H1 (cell line): ENCODE measurements around the gene LAMA4. TPM values are rescaled to one million over a fixed set of nuclear protein-coding genes. Genes with fewer than 3 reads are reported as not detected.

ENCODE experiments used
- CTCF ChIA-PET: fragments of 300-600 bp; sonication (Branson Sonifier 250); formaldehyde crosslinking; loops from one replicate; lab custom pipeline; 2021; ENCODE audit not compliant: partially characterized antibody; lab: Charles Lee
- POLR2A ChIA-PET: fragments of 300-600 bp; sonication (Branson Sonifier 250); formaldehyde crosslinking; loops from one replicate; lab custom pipeline; 2021; ENCODE audit warnings: inconsistent platforms; ENCODE audit not compliant: partially characterized antibody; lab: Charles Lee
- DNase-seq, 2 experiments: peaks; one replicate each; pipeline versions ENCODE4 v3.0.0 to v3.0.0-alpha.2; 2010 to 2022; ENCODE audit warnings: low spot score in 2 of 2, low read depth in 1 of 2, mixed read lengths in 1 of 2
- FAIRE-seq: peaks from 2 replicates; lab custom pipeline; 2011; peaks lifted over from hg19 to GRCh38; lab: Jason Lieb, UNC
- H2AFZ ChIP-seq: 2 replicates; pipeline ENCODE4 v1.8.1; 2012; ENCODE audit warnings: low read length, inconsistent platforms
- H2AK5ac ChIP-seq: 2 replicates; pipeline ENCODE4 v1.6.1; 2013; ENCODE audit warnings: low read depth, low read length
- H2BK120ac ChIP-seq: replicated peaks from 2 replicates; pipeline ENCODE3; 2013; ENCODE audit warnings: low read depth, low read length, inconsistent platforms
- H2BK12ac ChIP-seq: 2 replicates; pipeline ENCODE4 v1.6.1; 2013; ENCODE audit warnings: low read depth, low read length
- H2BK15ac ChIP-seq: 2 replicates; pipeline ENCODE4 v1.6.1; 2013; ENCODE audit warnings: low read length
- H2BK20ac ChIP-seq: 2 replicates; pipeline ENCODE4 v1.6.1; 2013; ENCODE audit warnings: low read length
- H2BK5ac ChIP-seq: 2 replicates; pipeline ENCODE4 v1.6.1; 2013; ENCODE audit warnings: low read depth, low read length
- H3K14ac ChIP-seq: 2 replicates; pipeline ENCODE4 v1.6.1; 2013; ENCODE audit warnings: inconsistent platforms; ENCODE audit not compliant: insufficient read length
- H3K18ac ChIP-seq: 2 replicates; pipeline ENCODE4 v1.6.1; 2013; ENCODE audit warnings: low read length; ENCODE audit errors: extremely low read depth
- H3K23ac ChIP-seq: 2 replicates; pipeline ENCODE4 v1.6.1; 2013; ENCODE audit warnings: inconsistent platforms; ENCODE audit not compliant: insufficient read length
- H3K23me2 ChIP-seq: 2 replicates; pipeline ENCODE4 v1.6.1; 2013; ENCODE audit warnings: low read depth, low read length
- H3K27ac ChIP-seq: 2 replicates; pipeline ENCODE4 v1.6.1; 2011; ENCODE audit warnings: low read depth, low read length, inconsistent platforms
- H3K27me3 ChIP-seq, 4 experiments: replicated peaks in 1 of 4; 1 replicate in 1 of 4; 2 replicates in 3 of 4; pipeline versions ENCODE4 v1.6.1 to v1.8.1; 2011 to 2013; ENCODE audit warnings: low read length in 3 of 4, mild to moderate bottlenecking in 3 of 4, inconsistent platforms in 2 of 4, mixed read lengths in 2 of 4, moderate library complexity in 1 of 4; ENCODE audit not compliant: control insufficient read depth in 3 of 4, insufficient read depth in 3 of 4; ENCODE audit errors: extremely low read depth in 1 of 4
- H3K36me3 ChIP-seq, 4 experiments: 2 replicates each; pipeline versions ENCODE4 v1.6.1 to v1.8.1; 2011 to 2013; ENCODE audit warnings: mild to moderate bottlenecking in 4 of 4, low read length in 3 of 4, moderate library complexity in 2 of 4, control low read depth in 1 of 4, inconsistent platforms in 1 of 4; ENCODE audit not compliant: insufficient read depth in 4 of 4, control insufficient read depth in 2 of 4
- H3K4ac ChIP-seq: replicated peaks from 2 replicates; pipeline ENCODE3; 2013; ENCODE audit warnings: low read length, low read depth, mixed read lengths, inconsistent platforms; ENCODE audit not compliant: insufficient read length
- H3K4me1 ChIP-seq, 4 experiments: replicated peaks in 1 of 4; 1 replicate in 1 of 4; 2 replicates in 3 of 4; pipeline versions ENCODE4 v1.6.1 to v1.8.1; 2011 to 2013; ENCODE audit warnings: low read length in 3 of 4, inconsistent platforms in 2 of 4, mixed read lengths in 1 of 4; ENCODE audit not compliant: insufficient read depth in 4 of 4, control insufficient read depth in 3 of 4
- H3K4me2 ChIP-seq, 2 experiments: 2 replicates each; pipeline versions ENCODE4 v1.6.1 to v1.8.1; 2011 to 2013; ENCODE audit warnings: low read depth in 2 of 2, low read length in 2 of 2, control low read depth in 1 of 2, inconsistent platforms in 1 of 2, mild to moderate bottlenecking in 1 of 2; ENCODE audit not compliant: insufficient read depth in 1 of 2
- H3K4me3 ChIP-seq, 4 experiments: fragments of 200-600, 300-600 bp in 1 of 4; sonication (generic), shearing (Covaris generic), sonication (Bioruptor Twin) in 1 of 4; 2 replicates each; pipeline versions ENCODE4 v1.5.1 to v1.8.1; 2011 to 2016; ENCODE audit warnings: low read length in 4 of 4, low read depth in 3 of 4, control low read depth in 2 of 4, inconsistent platforms in 2 of 4, mild to moderate bottlenecking in 2 of 4, mixed read lengths in 1 of 4, moderate library complexity in 1 of 4; ENCODE audit not compliant: insufficient read depth in 2 of 4; ENCODE audit errors: extremely low read depth in 1 of 4
- H3K56ac ChIP-seq: replicated peaks from 2 replicates; pipeline ENCODE3; 2013; ENCODE audit warnings: low read depth, mild to moderate bottlenecking, mixed read lengths, low read length, inconsistent platforms; ENCODE audit not compliant: insufficient read length
- H3K79me1 ChIP-seq: 2 replicates; pipeline ENCODE4 v1.6.1; 2013; ENCODE audit warnings: low read depth, low read length, control low read depth
- H3K79me2 ChIP-seq, 2 experiments: 2 replicates each; pipeline versions ENCODE4 v1.6.1 to v1.8.1; 2012 to 2013; ENCODE audit warnings: low read length in 2 of 2, mild to moderate bottlenecking in 2 of 2, inconsistent platforms in 1 of 2; ENCODE audit not compliant: insufficient read depth in 2 of 2, control insufficient read depth in 1 of 2
- H3K9ac ChIP-seq, 4 experiments: replicated peaks in 1 of 4; 1 replicate in 1 of 4; 2 replicates in 3 of 4; pipeline versions ENCODE4 v1.6.1 to v1.8.1; 2011 to 2013; ENCODE audit warnings: low read depth in 3 of 4, low read length in 3 of 4, control low read depth in 2 of 4, mild to moderate bottlenecking in 2 of 4, moderate library complexity in 2 of 4, inconsistent platforms in 1 of 4; ENCODE audit errors: extremely low read depth in 1 of 4
- H3K9me3 ChIP-seq, 2 experiments: 2 replicates each; pipeline versions ENCODE4 v1.6.1 to v1.8.1; 2012 to 2013; ENCODE audit warnings: mild to moderate bottlenecking in 2 of 2, moderate library complexity in 2 of 2, control low read depth in 1 of 2, inconsistent platforms in 1 of 2, low read depth in 1 of 2, low read length in 1 of 2, mixed read lengths in 1 of 2; ENCODE audit not compliant: insufficient read depth in 2 of 2
- H4K20me1 ChIP-seq, 2 experiments: replicated peaks in 1 of 2; 2 replicates each; pipeline versions ENCODE3 to v1.8.1; 2011 to 2013; ENCODE audit warnings: inconsistent platforms in 2 of 2, low read length in 2 of 2, mild to moderate bottlenecking in 1 of 2; ENCODE audit not compliant: insufficient read depth in 2 of 2, control insufficient read depth in 1 of 2
- H4K5ac ChIP-seq: 2 replicates; pipeline ENCODE4 v1.6.1; 2013; ENCODE audit warnings: low read length, low read depth, mixed read lengths, inconsistent platforms; ENCODE audit not compliant: insufficient read length
- H4K8ac ChIP-seq: 2 replicates; pipeline ENCODE4 v1.8.0; 2013; ENCODE audit warnings: mild to moderate bottlenecking, moderate library complexity, low read length, inconsistent platforms; ENCODE audit not compliant: insufficient read depth; ENCODE audit errors: extremely low read depth
- H4K91ac ChIP-seq: replicated peaks from 2 replicates; pipeline ENCODE3; 2013; ENCODE audit warnings: low read length, mixed read lengths, inconsistent platforms; ENCODE audit not compliant: insufficient read length
- CEBPB ChIP-seq: IDR thresholded peaks from 2 replicates; pipeline ENCODE4 v1.6.1; 2012; ENCODE audit warnings: low read depth, low read length
- NRF1 ChIP-seq: IDR thresholded peaks from 2 replicates; pipeline ENCODE4 v1.6.1; 2011; ENCODE audit warnings: mild to moderate bottlenecking, low read depth, low read length, improper control_type of control experiment
- RBBP5 ChIP-seq: IDR thresholded peaks from 2 replicates; pipeline ENCODE4 v1.7.1; 2012; ENCODE audit warnings: low read depth, mild to moderate bottlenecking, inconsistent platforms, low read length, moderate library complexity, borderline replicate concordance
- SRF ChIP-seq: IDR thresholded peaks from 2 replicates; pipeline ENCODE4 v1.6.1; 2011; ENCODE audit warnings: mild to moderate bottlenecking, low read depth, low read length, moderate library complexity
- TEAD4 ChIP-seq: IDR thresholded peaks from 2 replicates; pipeline ENCODE4 v1.6.1; 2012; ENCODE audit warnings: low read depth, low read length, inconsistent platforms, mixed read lengths
- WGBS, 2 experiments: shearing (Covaris generic) in 1 of 2; methylation state at CpG; one replicate each; pipeline versions ENCODE4 v1.1.6 to v1.1.7; 2013 to 2015; ENCODE audit warnings: low lambda C conversion rate in 2 of 2, mixed read lengths in 2 of 2, inconsistent platforms in 1 of 2, low coverage in 1 of 2, missing lambda C conversion rate in 1 of 2; ENCODE audit not compliant: insufficient replicate concordance in 2 of 2, insufficient coverage in 1 of 2, insufficient read length in 1 of 2; ENCODE audit errors: extremely low coverage in 1 of 2, missing lambda C conversion rate in 1 of 2; 5-methylcytosine and 5-hydroxymethylcytosine counted together
- polyA plus RNA-seq, 7 experiments: library from polyadenylated mRNA; depleted of rRNA in 3 of 7; stranded (reverse) in 5 of 7; unstranded in 2 of 7; fragments of >200 nt in 5 of 7; fragments of 200-250 nt in 2 of 7; gene quantifications; 1 replicate in 5 of 7; 2 replicates in 1 of 7; 4 replicates in 1 of 7; pipeline versions ENCODE4 v1.2.1 to v1.2.3, GENCODE V29; 2011 to 2013; ENCODE audit warnings: missing spikeins in 2 of 7, mixed read lengths in 2 of 7
- total RNA-seq: library from RNA; stranded (reverse); fragmentation: NEBNext Ultra II Directional; extraction: Animal tissue kit (Norgen Biotek cat#: 25700); gene quantifications from 2 replicates; pipeline ENCODE4 v1.2.1, GENCODE V29; 2021

LAMA4 gene
- total and polyA plus RNA-seq, 2 of the 8 experiments (the other 6 are each of a cell fraction or from before 2014, with no cell fraction given) = 0.95 to 1.5 TPM

- no peaks in the 10 kb centered on the region for H3K36me3 ChIP-seq
- no peaks in the 10 kb centered on the region for H3K79me2 ChIP-seq
- ChIA-PET POLR2A (no interaction called here), CTCF (interaction anchor here (1.0 to 3.8 kb wide), 4 partner anchors 9 to 112 kb away, joined by 3 to 23 read pairs (median 4); no protein-coding TSS in a partner anchor)
- H4K5ac ChIP-seq = no peak overlapping the region
- H3K56ac ChIP-seq = no peak overlapping the region
- no peak overlapping the region for H4K91ac ChIP-seq
- H4K8ac ChIP-seq = no peak overlapping the region
- no peak for FAIRE-seq
- WGBS, 2 experiments = 80% methylated on average over 3 of the region's 3 CpGs; no CpG with 5 or more reads in 1 of the 2 experiments
- no peaks in the 10 kb centered on the region for H4K20me1 ChIP-seq
- peaks cover 0 to 2% (median 0%) of the 10 kb centered on the region in 4 experiments; a peak in 2 of 7 replicates for H3K4me1 ChIP-seq
- no peak overlapping the region for H2BK12ac ChIP-seq
- no peak overlapping the region for H3K4ac ChIP-seq
- H2BK120ac ChIP-seq = no peak overlapping the region
- no peak overlapping the region for H3K4me2 ChIP-seq
- no peak overlapping the region for H2BK5ac ChIP-seq
- no peak overlapping the region for H3K9ac ChIP-seq
- no peak overlapping the region for H3K27ac ChIP-seq
- H3K23me2 ChIP-seq = no peaks in the 10 kb centered on the region; the same call in 1 of the 2 replicates
- H3K23ac ChIP-seq = no peak overlapping the region
- H3K14ac ChIP-seq = no peak overlapping the region
- no peaks in the 10 kb centered on the region for H3K9me3 ChIP-seq
- H3K79me1 ChIP-seq = no peaks in the 10 kb centered on the region
- DNase-seq = no peak
- no peak for TF ChIP-seq CEBPB
- no peak for TF ChIP-seq RBBP5
- no peak for TF ChIP-seq NRF1
- TF ChIP-seq TEAD4 = no peak
- TF ChIP-seq SRF = no peak
- no peak overlapping the region for H2BK15ac ChIP-seq
- H2AK5ac ChIP-seq = no peak overlapping the region
- no peak overlapping the region for H3K4me3 ChIP-seq
- H3K27me3 ChIP-seq = peaks cover 0 to 1% (median 0%) of the 10 kb centered on the region in 4 experiments; a peak in 1 of 7 replicates
- H3K18ac ChIP-seq = no peak overlapping the region
- H2BK20ac ChIP-seq = no peak overlapping the region
- H2AFZ ChIP-seq = no peak overlapping the region
Observed at GRCh38 chr6:112195166-112195565, 59.2 kb downstream of the LAMA4 start.
